ENCODE results near the gene CNPY2.
"Not testable (repeated sequence)": the region's sequence is repeated elsewhere in the genome, so short reads cannot be mapped to it uniquely, and the experiment has no call there.

GRCh38 chr12:56321610-56322009 is 5.8 kb upstream of the CNPY2 start:
- TF ChIP-seq, protein P1, sequence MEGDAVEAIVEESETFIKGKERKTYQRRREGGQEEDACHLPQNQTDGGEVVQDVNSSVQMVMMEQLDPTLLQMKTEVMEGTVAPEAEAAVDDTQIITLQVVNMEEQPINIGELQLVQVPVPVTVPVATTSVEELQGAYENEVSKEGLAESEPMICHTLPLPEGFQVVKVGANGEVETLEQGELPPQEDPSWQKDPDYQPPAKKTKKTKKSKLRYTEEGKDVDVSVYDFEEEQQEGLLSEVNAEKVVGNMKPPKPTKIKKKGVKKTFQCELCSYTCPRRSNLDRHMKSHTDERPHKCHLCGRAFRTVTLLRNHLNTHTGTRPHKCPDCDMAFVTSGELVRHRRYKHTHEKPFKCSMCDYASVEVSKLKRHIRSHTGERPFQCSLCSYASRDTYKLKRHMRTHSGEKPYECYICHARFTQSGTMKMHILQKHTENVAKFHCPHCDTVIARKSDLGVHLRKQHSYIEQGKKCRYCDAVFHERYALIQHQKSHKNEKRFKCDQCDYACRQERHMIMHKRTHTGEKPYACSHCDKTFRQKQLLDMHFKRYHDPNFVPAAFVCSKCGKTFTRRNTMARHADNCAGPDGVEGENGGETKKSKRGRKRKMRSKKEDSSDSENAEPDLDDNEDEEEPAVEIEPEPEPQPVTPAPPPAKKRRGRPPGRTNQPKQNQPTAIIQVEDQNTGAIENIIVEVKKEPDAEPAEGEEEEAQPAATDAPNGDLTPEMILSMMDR (IDR thresholded peaks at IDR 0.05): not testable (repeated sequence)
- not testable (repeated sequence) for TF ChIP-seq POLR2A (IDR thresholded peaks at IDR 0.05)
